Transverse colon (tissue), 4 donors: Measurements from ENCODE around the gene FRMD6. TPM values are rescaled to one million over a fixed set of nuclear protein-coding genes. Genes with fewer than 3 reads are reported as not detected.
A peak's percentile ranks its signal among the peaks of the same experiment; 100 is the strongest.
"Not testable (repeated sequence)": the region's sequence is repeated elsewhere in the genome, so short reads cannot be mapped to it uniquely, and the experiment has no call there.

Experiments
- DNase-seq: peaks from one replicate; pipeline ENCODE4 v3.0.0-alpha.2; 2019
- H3K27ac ChIP-seq, 4 donors: fragments of 200-600 bp; sonication (generic); 2 replicates each; pipeline ENCODE4 v1.5.1; 2016 to 2018; ENCODE audit warnings: inconsistent platforms in 4 of 4
- H3K27me3 ChIP-seq: fragments of 200-600 bp; sonication (generic); 2 replicates; pipeline ENCODE4 v1.5.1; 2017; ENCODE audit warnings: inconsistent platforms
- H3K36me3 ChIP-seq, 4 donors: fragments of 200-600 bp; sonication (generic); 2 replicates each; pipeline ENCODE4 v1.5.1; 2017 to 2019; ENCODE audit warnings: inconsistent platforms in 4 of 4
- H3K4me1 ChIP-seq, 4 donors: fragments of 200-600 bp; sonication (generic); 2 replicates each; pipeline ENCODE4 v1.5.1; 2017 to 2020; ENCODE audit warnings: inconsistent platforms in 4 of 4
- H3K4me3 ChIP-seq, 4 donors: fragments of 200-600 bp; sonication (generic); 1 replicate in 1 of 4; 2 replicates in 3 of 4; pipeline versions ENCODE4 v1.5.1 to v1.6.1; 2017 to 2019; ENCODE audit warnings: inconsistent platforms in 4 of 4
- H3K9me3 ChIP-seq, 2 donors: fragments of 200-600 bp; sonication (generic); 2 replicates each; pipeline ENCODE4 v1.5.1; 2017 to 2019; ENCODE audit warnings: inconsistent platforms in 2 of 2
- CTCF ChIP-seq, 5 experiments: fragments of 200-600 bp in 3 of 5; fragments of 450-650 bp in 2 of 5; sonication (generic) in 3 of 5; IDR thresholded peaks; 1 replicate in 2 of 5; 2 replicates in 3 of 5; pipeline ENCODE4 v1.5.1; 2016 to 2017; ENCODE audit warnings: antibody characterized with exemption in 5 of 5, inconsistent platforms in 3 of 5, mild to moderate bottlenecking in 2 of 5, moderate library complexity in 1 of 5
- EP300 ChIP-seq: sonication (generic); formaldehyde crosslinking; IDR thresholded peaks from one replicate; pipeline ENCODE4 v1.6.1; 2017; ENCODE audit warnings: antibody characterized with exemption, low read depth
- POLR2A ChIP-seq: fragments of 450-650 bp; IDR thresholded peaks from one replicate; pipeline ENCODE4 v1.6.1; 2016; ENCODE audit warnings: antibody characterized with exemption, mild to moderate bottlenecking, moderate library complexity
- POLR2AphosphoS5 ChIP-seq, 3 donors: sonication (generic); formaldehyde crosslinking; IDR thresholded peaks; one replicate each; pipeline ENCODE4 v1.6.1; 2016; ENCODE audit warnings: antibody characterized with exemption in 3 of 3
- WGBS, 2 donors: methylation state at CpG; one replicate each; pipeline ENCODE4 v1.1.5; 2018; ENCODE audit warnings: low coverage in 1 of 2; 5-methylcytosine and 5-hydroxymethylcytosine counted together
- in situ Hi-C, 4 donors: fragments of 200-750 bp; cut with MboI; loops; one replicate each; pipeline versions ENCODE4 v1.15.0 to v1.15.1; 2017; ENCODE audit warnings: low sequenced_read_pairs in 3 of 4, low pct_ligation_motif_present in 1 of 4, low pct_unique_long_range_greater_than_20kb in 1 of 4
- intact Hi-C: fragments of 100-400 bp; cut with DNase I; formaldehyde crosslinking; loops from one replicate; pipeline ENCODE4 v1.15.1; 2023; ENCODE audit warnings: low total_unique reads
- total RNA-seq, 4 donors: library from RNA; depleted of rRNA; stranded (reverse); fragments of >200 nt; gene quantifications; one replicate each; pipeline ENCODE4 v1.1.0, GENCODE V29; 2016

Gene FRMD6
- total RNA-seq, 4 donors from 2014 or later, result 8.4 to 21.7 (median 11.7) TPM

- Histone ChIP-seq H3K27me3 (no peaks in the 10 kb centered on the region), H3K36me3 (no peaks in the 10 kb centered on the region), H3K4me3 (no peak overlapping the region), H3K27ac (no peak overlapping the region), H3K4me1 (no peaks in the 10 kb centered on the region), H3K9me3 (no peaks in the 10 kb centered on the region)
- intact Hi-C loops, result no loop called here
- DNase-seq, result no peak
- TF ChIP-seq POLR2AphosphoS5 (IDR thresholded peaks at IDR 0.05) (no peak), CTCF (IDR thresholded peaks at IDR 0.05) (no peak), EP300 (no peak), POLR2A (no peak)
- in situ Hi-C loops, result no loop called here
- WGBS, 2 donors, result 83 to 92% methylated on average over 9 to 26 of the region's 31 CpGs
These were observed 92.8 kb downstream of the FRMD6 start for GRCh38 chr14:51744372-51745130.

DNA sequence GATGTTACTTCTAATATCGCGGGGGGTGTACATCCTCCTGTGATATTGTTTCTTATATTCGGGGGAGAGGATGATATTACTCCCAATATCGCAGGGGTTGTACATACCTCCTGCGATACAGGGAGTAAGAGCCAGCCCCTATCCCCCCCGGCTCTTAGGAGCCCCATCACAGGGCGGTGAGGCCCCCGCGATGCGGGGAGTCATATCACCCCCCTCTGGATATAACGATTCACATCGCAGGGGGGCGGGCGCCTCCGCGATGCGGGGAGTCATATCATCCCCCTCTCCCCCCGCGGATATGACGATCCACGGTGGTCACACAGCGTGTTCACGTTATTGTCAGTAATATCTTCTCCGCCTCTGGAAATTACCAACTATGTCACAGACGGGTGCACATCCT, 95.1 kb downstream of the FRMD6 start:
- in situ Hi-C loops, H3K36me3 ChIP-seq, H3K4me1 ChIP-seq, H3K27ac ChIP-seq, H3K4me3 ChIP-seq, H3K9me3 ChIP-seq, intact Hi-C loops, DNase-seq, H3K27me3 ChIP-seq: not testable (repeated sequence)
- WGBS, 2 donors, result 83 to 91% methylated on average over 6 to 19 of the region's 25 CpGs

- H3K27me3 ChIP-seq, result no peaks in the 10 kb centered on the region
- in situ Hi-C loops (no loop called here), intact Hi-C loops (no loop called here)
- TF ChIP-seq POLR2AphosphoS5 (IDR thresholded peaks at IDR 0.05) (no peak), POLR2A (no peak), EP300 (no peak), CTCF (IDR thresholded peaks at IDR 0.05) (no peak)
- H3K4me1 ChIP-seq, result no peaks in the 10 kb centered on the region
- 85% methylated on average over 13 of the region's 13 CpGs; no CpG with 5 or more reads in 1 of the 2 donors for WGBS, 2 donors
- DNase-seq, result no peak
- H3K36me3 ChIP-seq, result no peaks in the 10 kb centered on the region
- no peak overlapping the region for H3K27ac ChIP-seq
- H3K9me3 ChIP-seq, result no peaks in the 10 kb centered on the region
- H3K4me3 ChIP-seq, result no peak overlapping the region
These were observed 98.8 kb downstream of the FRMD6 start for GRCh38 chr14:51750542-51750941.

- in situ Hi-C loops, intact Hi-C loops, H3K9me3 ChIP-seq, H3K27me3 ChIP-seq, H3K27ac ChIP-seq, H3K4me1 ChIP-seq, H3K4me3 ChIP-seq, H3K36me3 ChIP-seq: not testable (repeated sequence)
- WGBS, 2 donors, result 62% methylated on average over 16 of the region's 16 CpGs; no CpG with 5 or more reads in 1 of the 2 donors
- peak; percentile 22 for DNase-seq
These were observed 100.1 kb downstream of the FRMD6 start for GRCh38 chr14:51751611-51752345.

GRCh38 chr14:51757756-51758155, 106.0 kb downstream of the FRMD6 start:
- intact Hi-C loops, H3K27ac ChIP-seq, H3K4me1 ChIP-seq, H3K4me3 ChIP-seq, DNase-seq, H3K36me3 ChIP-seq, H3K9me3 ChIP-seq, in situ Hi-C loops, H3K27me3 ChIP-seq: not testable (repeated sequence)
- 65 to 80% methylated on average over 3 to 7 of the region's 7 CpGs for WGBS, 2 donors
